ENCODE data around the gene SRPRB.

Gene SRPRB

DNA sequence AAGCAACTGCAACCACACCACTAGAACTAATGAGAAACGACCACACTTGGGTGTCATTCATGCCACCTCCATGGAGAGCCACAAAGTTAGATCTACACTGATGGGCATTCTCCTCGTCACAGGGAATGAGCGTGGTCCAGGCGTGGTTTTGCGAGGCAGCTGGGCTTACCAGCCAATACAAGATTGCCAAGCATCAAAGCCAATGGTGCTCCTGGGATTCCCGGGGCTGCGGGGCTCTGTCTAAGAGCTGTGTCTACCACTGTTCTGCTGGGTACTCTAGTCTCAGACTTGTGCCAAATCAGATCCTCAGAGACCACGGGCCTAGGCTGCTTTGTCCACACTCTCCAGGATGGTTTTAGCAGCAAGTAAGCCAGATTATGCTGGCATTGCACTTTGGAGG, 46.3 kb downstream of the SRPRB start:
- no peak overlapping the region for H3K27ac ChIP-seq
- TF ChIP-seq, protein P1, sequence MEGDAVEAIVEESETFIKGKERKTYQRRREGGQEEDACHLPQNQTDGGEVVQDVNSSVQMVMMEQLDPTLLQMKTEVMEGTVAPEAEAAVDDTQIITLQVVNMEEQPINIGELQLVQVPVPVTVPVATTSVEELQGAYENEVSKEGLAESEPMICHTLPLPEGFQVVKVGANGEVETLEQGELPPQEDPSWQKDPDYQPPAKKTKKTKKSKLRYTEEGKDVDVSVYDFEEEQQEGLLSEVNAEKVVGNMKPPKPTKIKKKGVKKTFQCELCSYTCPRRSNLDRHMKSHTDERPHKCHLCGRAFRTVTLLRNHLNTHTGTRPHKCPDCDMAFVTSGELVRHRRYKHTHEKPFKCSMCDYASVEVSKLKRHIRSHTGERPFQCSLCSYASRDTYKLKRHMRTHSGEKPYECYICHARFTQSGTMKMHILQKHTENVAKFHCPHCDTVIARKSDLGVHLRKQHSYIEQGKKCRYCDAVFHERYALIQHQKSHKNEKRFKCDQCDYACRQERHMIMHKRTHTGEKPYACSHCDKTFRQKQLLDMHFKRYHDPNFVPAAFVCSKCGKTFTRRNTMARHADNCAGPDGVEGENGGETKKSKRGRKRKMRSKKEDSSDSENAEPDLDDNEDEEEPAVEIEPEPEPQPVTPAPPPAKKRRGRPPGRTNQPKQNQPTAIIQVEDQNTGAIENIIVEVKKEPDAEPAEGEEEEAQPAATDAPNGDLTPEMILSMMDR (conservative IDR thresholded peaks at IDR 0.05) = no peak

DNA sequence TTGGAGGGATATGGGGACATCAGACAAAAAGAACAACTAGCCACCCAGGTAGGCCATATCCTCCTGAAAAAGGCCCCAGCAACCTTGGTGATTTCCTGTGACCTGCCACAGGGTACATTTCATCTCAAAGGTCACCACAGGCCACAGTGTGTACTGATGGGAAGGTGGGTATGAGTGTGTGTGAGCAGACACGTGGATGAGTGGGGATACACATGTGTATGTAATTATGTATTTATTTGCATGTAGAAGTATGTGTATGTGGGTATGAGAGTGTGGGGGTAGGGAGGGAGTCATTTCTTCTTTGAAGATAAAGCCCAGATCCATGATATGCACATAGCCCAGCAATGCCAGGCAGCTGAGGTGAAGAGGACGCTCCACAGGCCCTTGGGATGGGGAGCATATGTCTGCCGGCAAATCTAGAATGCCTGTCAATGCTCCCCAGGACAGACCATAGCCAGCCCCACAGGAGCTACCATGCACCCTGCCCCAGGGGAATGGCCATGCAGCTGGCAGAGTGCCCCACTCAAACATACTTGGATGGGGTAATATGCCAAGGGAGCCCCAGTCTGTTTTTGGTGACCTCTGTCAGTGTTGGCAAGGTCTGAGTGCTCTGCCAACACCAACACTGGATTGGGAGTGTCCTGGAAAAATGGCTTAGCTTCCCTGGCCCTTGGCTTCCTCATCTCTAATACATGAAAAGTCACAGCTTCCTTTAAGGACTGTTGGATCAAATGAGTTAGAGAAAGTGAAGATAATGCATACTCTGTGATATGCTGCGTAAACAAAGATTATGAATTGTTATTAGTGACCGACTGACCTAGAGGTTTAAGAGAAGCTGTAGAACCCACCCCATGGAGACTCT, 47.7 kb downstream of the SRPRB start:
- H3K27ac ChIP-seq = no peak overlapping the region
- TF ChIP-seq, protein P1 (conservative IDR thresholded peaks at IDR 0.05) = no peak

DNA sequence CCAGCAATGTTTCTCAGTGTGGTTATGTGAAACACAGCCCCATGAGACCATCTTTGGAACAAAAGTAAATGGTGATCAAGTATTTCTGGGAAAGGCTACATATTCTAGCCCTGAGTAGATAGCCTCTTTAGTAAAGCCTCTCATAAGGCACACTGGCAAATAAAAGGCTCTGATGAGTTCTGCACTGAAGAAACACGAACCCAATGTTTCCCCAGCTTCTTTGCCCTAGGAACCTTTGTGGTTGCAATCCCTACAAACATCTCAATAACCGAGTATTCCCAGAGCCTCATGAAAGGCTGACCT, 48.3 kb downstream of the SRPRB start:
- H3K27ac ChIP-seq = no peak overlapping the region
- TF ChIP-seq, protein P1 (conservative IDR thresholded peaks at IDR 0.05) = no peak

DNA sequence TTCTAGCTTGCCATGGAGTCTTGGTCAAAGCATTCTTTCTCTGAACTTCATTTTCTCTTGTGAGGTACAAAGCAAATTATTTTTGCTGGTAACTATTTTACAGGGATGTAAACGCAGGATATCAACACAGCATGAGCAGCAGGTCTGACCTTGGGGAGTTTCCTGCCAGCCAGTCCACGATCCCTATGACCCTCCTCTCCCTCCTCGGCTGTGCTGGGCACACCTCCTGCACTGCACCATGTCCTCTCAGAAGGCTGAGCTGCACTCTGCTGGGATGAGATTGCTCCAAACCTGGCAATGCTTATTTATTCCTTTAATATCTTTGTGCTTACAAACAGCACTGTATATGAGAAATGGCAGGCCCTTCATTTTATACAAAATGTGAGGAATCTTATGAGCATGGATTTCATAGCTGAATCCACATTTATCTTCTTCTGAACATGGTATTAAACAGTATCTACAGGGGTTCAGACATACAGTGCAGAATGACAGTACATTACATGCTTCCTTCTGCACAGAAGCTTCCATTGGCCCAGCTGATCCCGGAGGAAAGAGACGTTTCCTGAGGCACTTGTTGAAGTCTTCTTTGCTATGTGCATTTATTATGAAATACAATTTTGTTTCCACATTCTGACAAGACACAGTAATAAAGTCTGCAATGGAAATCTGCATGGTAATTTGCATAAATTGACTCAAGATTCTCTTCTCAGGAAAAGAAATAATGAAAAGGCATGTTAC, 48.8 kb downstream of the SRPRB start:
- TF ChIP-seq, protein P1 (conservative IDR thresholded peaks at IDR 0.05) = no peak
- no peak overlapping the region for H3K27ac ChIP-seq

DNA sequence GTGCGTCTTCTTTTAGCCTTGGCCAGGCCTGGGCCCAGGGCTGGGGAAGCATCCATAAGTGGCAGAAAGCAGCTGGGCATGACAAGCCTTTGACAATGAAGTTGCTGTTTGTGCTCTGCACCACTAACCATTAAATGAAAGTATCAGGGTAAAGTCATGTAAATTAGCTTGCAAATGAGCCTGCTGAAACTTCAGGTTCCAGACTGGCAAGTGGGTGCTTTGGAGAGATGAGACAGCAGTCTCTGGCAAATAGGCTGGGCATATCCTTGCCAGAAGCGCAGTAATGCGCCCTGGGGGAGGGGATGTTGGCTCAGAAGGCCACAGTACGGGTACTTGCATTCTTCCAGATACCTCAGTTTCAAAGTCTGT, 49.4 kb downstream of the SRPRB start:
- TF ChIP-seq, protein P1 (conservative IDR thresholded peaks at IDR 0.05) = no peak
- H3K27ac ChIP-seq = no peak overlapping the region

DNA sequence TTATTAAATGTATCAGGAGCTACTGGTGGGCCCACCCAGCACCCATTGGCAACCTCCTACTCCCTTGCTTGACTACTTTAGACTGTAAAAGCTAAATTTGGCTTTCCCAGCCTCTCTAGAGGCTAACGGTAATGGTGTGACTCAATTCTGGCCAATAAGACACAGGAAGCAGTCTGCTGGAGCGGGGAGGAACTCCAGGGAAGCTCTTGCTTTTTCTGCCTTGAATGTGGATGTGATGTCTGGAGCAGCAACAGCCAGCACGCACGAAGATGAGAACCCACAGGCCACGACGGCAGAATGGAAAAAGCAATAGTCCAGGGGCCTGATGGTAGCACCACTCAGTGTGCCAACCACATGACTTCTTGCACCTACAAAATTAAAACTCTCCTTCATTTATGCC, 50.2 kb downstream of the SRPRB start:
- TF ChIP-seq, protein P1 (conservative IDR thresholded peaks at IDR 0.05) = no peak
- no peak overlapping the region for H3K27ac ChIP-seq

DNA sequence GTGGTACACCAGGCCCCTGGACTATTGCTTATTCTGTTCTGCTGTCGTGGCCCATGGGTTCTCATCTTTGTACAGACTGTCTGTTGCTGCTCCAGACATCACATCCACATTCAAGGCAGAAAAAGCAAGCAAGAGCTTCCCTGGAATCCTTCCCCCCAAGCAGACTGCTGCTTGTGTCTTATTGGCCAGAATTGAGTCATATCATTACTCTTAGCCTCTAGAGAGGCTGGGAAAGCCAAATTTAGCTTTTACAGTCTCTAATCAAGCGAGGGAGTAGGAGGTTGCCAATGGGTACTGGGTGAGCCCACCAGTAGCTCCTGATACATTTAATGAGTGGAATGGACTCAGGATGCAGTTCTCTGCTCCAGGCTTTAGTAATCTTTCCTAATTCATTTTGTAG, 50.7 kb downstream of the SRPRB start:
- TF ChIP-seq, protein P1 (conservative IDR thresholded peaks at IDR 0.05) = no peak
- H3K27ac ChIP-seq = no peak overlapping the region
